Stomach (tissue), 4 donors: ENCODE measurements around the gene MINK1.

Experiments
- CTCF ChIP-seq, 7 experiments: fragments of 450-650 bp in 4 of 7; fragments of 200-600 bp in 3 of 7; sonication (generic) in 3 of 7; IDR thresholded peaks; one replicate each; pipeline ENCODE4 v1.5.1; 2016 to 2019; ENCODE audit warnings: antibody characterized with exemption in 7 of 7, control low read depth in 2 of 7, mild to moderate bottlenecking in 1 of 7
- EP300 ChIP-seq: sonication (generic); formaldehyde crosslinking; IDR thresholded peaks from one replicate; pipeline ENCODE4 v1.6.1; 2017; ENCODE audit warnings: antibody characterized with exemption
- POLR2A ChIP-seq, 4 donors: fragments of 450-650 bp; IDR thresholded peaks; one replicate each; pipeline ENCODE4 v1.6.1; 2016; ENCODE audit warnings: antibody characterized with exemption in 4 of 4, control low read depth in 2 of 4, mild to moderate bottlenecking in 1 of 4, moderate library complexity in 1 of 4
- POLR2AphosphoS5 ChIP-seq, 3 donors: sonication (generic); formaldehyde crosslinking; IDR thresholded peaks; one replicate each; pipeline ENCODE4 v1.6.1; 2016; ENCODE audit warnings: antibody characterized with exemption in 3 of 3

GRCh38 chr17:4858882-4859260 lies 25.7 kb downstream of the MINK1 start:
- TF ChIP-seq POLR2AphosphoS5 (IDR thresholded peaks at IDR 0.05) (no peak), CTCF (IDR thresholded peaks at IDR 0.05) (no peak), POLR2A (IDR thresholded peaks at IDR 0.05) (no peak), EP300 (no peak)
